GM12891 (cell line): ENCODE results near the gene GLIS1.

Source experiments
- POLR2A ChIP-seq: IDR thresholded peaks from 2 replicates; pipeline ENCODE4 v1.6.1; 2011; ENCODE audit warnings: low read depth, low read length, control low read depth
- POLR2AphosphoS5 ChIP-seq: IDR thresholded peaks from 2 replicates; pipeline ENCODE4 v1.6.1; 2011; ENCODE audit warnings: low read depth, low read length, control low read depth
- TAF1 ChIP-seq: IDR thresholded peaks from 2 replicates; pipeline ENCODE4 v1.6.1; 2011; ENCODE audit warnings: low read depth, low read length, control low read depth

DNA sequence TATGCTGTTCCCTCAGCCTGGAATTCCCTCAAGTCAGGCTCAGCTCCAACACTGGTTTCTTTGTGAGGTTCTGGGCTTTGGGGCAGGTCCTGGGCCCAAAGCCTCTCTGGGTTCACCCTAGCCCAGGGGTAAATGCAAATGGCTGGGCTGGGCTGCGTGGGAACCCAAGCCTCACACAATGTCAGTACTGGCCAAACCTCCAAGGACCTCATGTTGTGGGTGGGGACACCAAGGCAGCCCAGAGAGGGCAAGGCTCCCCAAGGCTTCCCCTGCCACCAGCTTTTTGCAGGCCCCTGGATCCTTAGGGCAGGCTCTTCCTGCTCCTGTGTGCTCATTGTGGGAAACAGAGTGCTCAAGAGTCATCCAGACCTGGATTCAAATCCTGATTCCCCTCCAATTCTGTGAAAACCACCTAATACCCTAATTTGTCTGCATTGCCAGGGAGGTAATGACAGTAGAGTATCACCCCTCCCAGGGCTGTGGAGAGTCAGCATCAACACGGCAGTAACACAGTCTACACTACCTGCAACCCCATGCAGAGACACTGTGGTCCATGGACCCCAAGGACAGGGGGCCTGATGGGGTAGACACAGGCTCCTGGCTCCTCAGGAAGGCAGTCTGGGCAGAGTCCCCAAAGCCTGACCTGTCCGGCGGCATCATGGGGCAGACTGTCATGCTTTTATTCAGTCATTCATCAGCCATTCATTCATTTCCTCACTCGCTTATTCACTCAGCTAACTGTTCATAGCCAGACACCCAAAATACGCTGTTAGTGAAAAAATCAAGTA, 194.0 kb downstream of the GLIS1 start:
- no peak for TF ChIP-seq POLR2A
- no peak for TF ChIP-seq TAF1
- TF ChIP-seq POLR2AphosphoS5, result no peak
